Endothelial cell (in vitro differentiated cells): ENCODE results near the gene IBA57. TPM values are rescaled to one million over a fixed set of nuclear protein-coding genes. Genes with fewer than 3 reads are reported as not detected.
"Not testable (repeated sequence)": the region's sequence is repeated elsewhere in the genome, so short reads cannot be mapped to it uniquely, and the experiment has no call there.

Source experiments
- DNase-seq: peaks from one replicate; pipeline ENCODE4 v3.0.0; 2021; ENCODE audit warnings: low spot score
- H3K27ac Mint-ChIP-seq: one replicate; pipeline ENCODE4 v1.8.0; 2021; ENCODE audit warnings: mixed read lengths, inconsistent platforms; ENCODE audit not compliant: unreplicated experiment
- H3K27me3 Mint-ChIP-seq: one replicate; pipeline ENCODE4 v1.8.0; 2021; ENCODE audit warnings: mild to moderate bottlenecking, moderate library complexity, mixed read lengths, inconsistent platforms; ENCODE audit not compliant: unreplicated experiment
- H3K36me3 Mint-ChIP-seq: one replicate; pipeline ENCODE4 v1.8.0; 2021; ENCODE audit warnings: mild to moderate bottlenecking, low read depth, mixed read lengths, inconsistent platforms; ENCODE audit not compliant: unreplicated experiment
- H3K4me1 Mint-ChIP-seq: one replicate; pipeline ENCODE4 v1.8.0; 2021; ENCODE audit warnings: mild to moderate bottlenecking, mixed read lengths, inconsistent platforms; ENCODE audit not compliant: unreplicated experiment
- H3K4me3 Mint-ChIP-seq: one replicate; pipeline ENCODE4 v1.8.0; 2021; ENCODE audit warnings: mild to moderate bottlenecking, mixed read lengths, inconsistent platforms; ENCODE audit not compliant: unreplicated experiment
- H3K9me3 Mint-ChIP-seq: one replicate; pipeline ENCODE4 v1.8.0; 2021; ENCODE audit warnings: mixed read lengths, inconsistent platforms; ENCODE audit not compliant: unreplicated experiment
- CTCF ChIP-seq: fragments of 200-600 bp; sonication (generic); IDR thresholded peaks from one replicate; pipeline ENCODE4 v1.5.0; 2021; ENCODE audit warnings: antibody characterized with exemption; ENCODE audit not compliant: unreplicated experiment
- total RNA-seq: library from RNA; stranded (reverse); fragmentation: NEBNext Ultra II Directional; extraction: Animal tissue kit (Norgen Biotek cat#: 25700); gene quantifications from one replicate; pipeline ENCODE4 v1.2.1, GENCODE V29; 2021; ENCODE audit not compliant: unreplicated experiment

IBA57 gene
- total RNA-seq, 1 donor from 2014 or later: 11.5 TPM

DNA sequence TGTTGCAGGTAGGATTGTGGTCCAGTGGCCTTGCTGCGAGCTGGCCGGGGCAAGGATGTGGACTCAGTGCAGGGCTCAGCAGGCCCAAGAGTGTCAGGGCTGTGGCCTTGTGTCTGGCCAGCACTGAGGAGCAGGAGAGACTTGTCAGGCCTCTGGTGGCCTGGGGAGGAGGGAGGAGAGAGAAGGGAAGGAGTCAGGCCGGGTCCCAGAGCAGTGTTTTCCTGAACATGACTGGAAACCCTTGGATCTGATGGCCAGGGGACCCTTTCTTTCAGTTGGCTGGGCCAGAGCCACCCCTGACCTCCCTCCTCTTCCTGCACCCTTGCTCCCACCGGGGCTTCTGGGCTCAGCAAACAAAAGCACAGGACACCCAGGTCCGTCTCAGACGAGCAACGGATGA, 5.1 kb downstream of the IBA57 start:
- H3K27ac Mint-ChIP-seq: no peak overlapping the region
- DNase-seq: no peak
- TF ChIP-seq CTCF: no peak
- H3K27me3 Mint-ChIP-seq: peaks cover 16% of the 10 kb centered on the region
- H3K4me3 Mint-ChIP-seq: no peak overlapping the region
- H3K4me1 Mint-ChIP-seq: peaks cover 11% of the 10 kb centered on the region
- H3K9me3 Mint-ChIP-seq: no peaks in the 10 kb centered on the region
- H3K36me3 Mint-ChIP-seq: peaks cover 19% of the 10 kb centered on the region

DNA sequence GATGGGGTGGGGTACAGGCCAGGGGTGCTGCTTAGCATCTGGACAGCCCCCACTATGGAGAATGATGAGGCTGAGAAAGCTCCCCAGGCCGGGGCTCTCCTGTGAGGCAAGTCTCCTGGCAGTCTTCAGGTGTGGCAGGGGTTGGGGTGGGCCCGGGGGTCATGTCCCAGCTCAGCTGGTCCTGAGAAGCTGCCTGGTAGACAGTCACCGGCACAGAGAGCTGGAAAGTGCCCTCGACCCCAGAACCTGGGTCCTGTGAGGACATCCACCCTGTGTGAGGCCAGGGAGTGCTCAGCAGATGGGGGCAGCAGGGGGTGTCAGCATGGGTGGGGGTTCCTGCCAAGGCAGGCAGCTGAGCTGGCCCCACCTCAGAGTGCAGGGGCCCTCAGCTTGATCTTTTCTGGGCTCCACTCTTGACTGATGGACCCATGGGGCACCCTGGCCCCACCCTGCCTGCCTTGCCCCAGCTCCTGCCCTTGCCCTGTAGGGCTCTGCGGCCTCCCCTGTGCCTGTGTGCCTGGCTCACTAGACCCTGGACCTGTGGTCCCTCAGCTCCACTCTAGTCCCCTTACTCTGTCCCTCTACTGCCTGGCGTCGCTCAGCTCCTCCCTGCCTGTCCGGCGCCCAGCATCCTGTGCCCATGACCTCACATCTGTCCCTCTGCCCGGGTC, 5.8 kb downstream of the IBA57 start:
- Mint-ChIP-seq H3K27ac (no peak overlapping the region), H3K9me3 (no peaks in the 10 kb centered on the region), H3K27me3 (peaks cover 16% of the 10 kb centered on the region), H3K4me1 (peaks cover 11% of the 10 kb centered on the region), H3K36me3 (peaks cover 19% of the 10 kb centered on the region), H3K4me3 (no peak overlapping the region)
- TF ChIP-seq CTCF: no peak
- DNase-seq: no peak

DNA sequence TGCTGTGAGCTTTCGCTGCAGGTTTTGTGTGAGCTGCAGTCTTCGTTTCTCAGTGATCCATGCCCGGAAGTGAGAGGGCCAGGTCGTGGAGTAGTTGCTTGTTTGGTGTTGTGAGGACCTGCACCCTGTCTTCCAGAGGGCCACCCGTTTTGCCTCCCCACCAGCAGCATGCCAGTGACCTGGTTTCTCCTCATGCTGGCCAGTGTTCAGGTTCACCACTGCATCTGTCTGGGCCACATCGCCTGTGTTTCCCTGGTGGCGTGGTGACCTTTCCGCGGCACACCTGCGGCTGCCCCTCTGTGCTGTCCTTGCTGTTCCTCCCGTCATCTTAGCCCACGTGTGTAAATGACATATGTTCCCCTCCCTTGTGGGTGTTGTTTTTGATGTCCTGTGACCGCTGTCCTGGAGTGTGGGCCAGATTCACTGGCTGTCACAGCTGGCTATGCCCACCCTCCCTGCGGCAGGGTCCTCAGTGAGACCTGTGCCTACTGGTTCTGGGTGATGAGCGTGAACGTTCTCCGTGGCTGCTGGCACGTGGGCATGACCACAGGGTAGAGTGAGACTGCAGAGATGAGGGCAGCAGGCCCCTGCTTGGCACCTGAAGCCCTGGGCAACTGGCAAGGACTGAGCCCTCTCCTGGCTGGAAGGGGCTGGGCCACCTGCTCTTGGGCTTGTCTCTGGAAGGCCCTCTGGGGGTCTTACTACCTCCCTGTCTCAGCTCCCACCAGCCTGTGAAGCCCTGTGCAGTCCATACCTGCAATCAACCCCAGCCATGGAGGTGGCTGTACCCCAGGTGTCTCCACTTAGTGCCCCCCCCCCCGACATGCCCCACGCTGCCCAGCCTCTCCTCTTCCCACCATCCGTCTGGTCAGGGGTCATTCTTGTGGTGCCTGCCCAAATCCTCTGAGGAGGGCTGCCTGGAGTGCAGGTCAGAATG, 7.3 kb downstream of the IBA57 start:
- peak overlapping the region; percentile 11 for H3K4me3 Mint-ChIP-seq
- H3K9me3 Mint-ChIP-seq: no peaks in the 10 kb centered on the region
- peaks cover 12% of the 10 kb centered on the region for H3K27me3 Mint-ChIP-seq
- DNase-seq: no peak
- no peak for TF ChIP-seq CTCF
- H3K36me3 Mint-ChIP-seq: peaks cover 13% of the 10 kb centered on the region
- H3K4me1 Mint-ChIP-seq: peaks cover 4% of the 10 kb centered on the region
- peak overlapping the region; percentile 72 for H3K27ac Mint-ChIP-seq

GRCh38 chr1:228173528-228174481, 8.2 kb downstream of the IBA57 start:
- not testable (repeated sequence) for DNase-seq, H3K9me3 Mint-ChIP-seq, H3K27ac Mint-ChIP-seq, H3K4me1 Mint-ChIP-seq, H3K4me3 Mint-ChIP-seq
- Mint-ChIP-seq H3K27me3 (peaks cover 12% of the 10 kb centered on the region), H3K36me3 (peaks cover 10% of the 10 kb centered on the region)
